Measurements from ENCODE around the gene P2RY12.

Gene P2RY12

DNA sequence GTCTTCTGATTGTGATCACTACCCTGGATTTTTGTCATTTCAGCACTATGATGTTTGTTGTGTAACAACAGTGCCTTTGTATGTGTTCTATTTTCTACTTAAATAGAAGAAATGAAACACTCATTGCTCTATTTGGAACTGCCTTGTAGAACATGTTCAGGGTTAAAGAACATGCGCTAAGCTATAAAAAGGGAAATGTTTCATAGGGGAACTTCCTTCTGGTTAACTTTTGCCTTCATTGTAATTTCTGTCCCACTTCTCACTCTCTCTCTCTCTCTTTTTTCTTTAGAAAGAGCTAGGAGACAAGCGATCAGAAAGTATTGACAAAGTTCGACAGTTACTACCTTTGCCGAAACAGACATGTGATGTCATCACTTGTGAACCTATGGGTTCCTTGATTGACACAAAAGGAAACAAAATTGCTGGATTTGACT is at the start of gene P2RY12:
Gene P2RY12 (minus strand): TSS at position 13 of the 434 bp plus-strand sequence. CDS start 45,908 bp downstream, outside the sequence.
- no peak for DNase-seq (ENCODE audit: low read depth in 2 of 2)

DNA sequence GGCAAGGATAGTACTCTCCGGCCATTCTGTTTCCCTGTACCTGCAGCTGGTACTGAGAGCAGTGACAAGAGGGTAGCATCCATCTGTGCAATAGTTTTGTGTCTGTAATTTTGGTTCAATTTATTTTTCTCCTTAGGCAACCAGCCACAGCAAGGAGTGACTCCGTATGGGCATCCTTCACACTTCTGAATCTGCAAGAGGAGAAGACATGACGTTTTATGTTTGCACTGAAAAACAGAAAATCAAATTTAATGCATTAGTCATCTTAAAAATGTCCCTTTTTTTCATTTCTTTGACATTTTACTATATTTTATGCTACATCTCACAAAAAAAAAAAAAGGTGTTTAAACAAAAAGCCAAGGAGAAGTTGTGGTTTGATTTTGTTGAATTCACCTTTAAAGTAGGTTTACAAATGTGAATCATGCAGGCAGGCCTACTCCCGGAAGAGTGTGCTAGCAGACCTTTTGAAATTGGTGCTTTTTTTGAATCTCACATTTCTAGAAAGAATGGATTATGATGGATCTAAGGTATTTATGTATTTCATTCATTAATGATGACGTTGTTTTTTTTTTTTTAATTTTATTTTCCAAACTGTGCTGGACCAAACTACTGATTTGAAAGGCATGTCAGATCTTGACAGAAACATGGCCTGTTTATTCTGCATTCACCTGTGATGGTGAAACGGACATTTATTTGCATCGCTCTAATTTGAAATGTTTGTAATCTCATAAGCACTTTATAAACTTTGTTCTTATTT is 48.2 kb upstream of the P2RY12 start:
- no peak for DNase-seq (ENCODE audit: low read depth in 2 of 2)

DNA sequence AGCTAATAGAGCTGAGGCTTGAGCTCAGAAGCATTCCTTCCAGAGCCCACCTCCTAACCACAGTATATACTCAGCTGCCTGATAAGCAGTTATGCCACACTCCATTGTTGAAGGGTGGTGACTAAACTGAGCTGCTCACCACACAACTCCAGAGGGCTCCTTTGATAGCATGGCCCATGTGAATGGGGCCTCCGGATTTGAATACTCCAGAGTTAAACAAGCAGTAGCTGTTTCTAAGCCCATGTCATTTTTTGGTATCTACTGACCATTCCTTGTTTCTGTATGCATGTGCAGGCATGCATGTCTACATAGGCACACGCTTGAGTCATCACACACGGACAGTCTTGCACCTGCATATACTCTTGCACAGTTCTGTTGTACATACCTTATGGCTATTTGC is 47.4 kb upstream of the P2RY12 start:
- DNase-seq (ENCODE audit: low read depth in 2 of 2) = no peak

DNA sequence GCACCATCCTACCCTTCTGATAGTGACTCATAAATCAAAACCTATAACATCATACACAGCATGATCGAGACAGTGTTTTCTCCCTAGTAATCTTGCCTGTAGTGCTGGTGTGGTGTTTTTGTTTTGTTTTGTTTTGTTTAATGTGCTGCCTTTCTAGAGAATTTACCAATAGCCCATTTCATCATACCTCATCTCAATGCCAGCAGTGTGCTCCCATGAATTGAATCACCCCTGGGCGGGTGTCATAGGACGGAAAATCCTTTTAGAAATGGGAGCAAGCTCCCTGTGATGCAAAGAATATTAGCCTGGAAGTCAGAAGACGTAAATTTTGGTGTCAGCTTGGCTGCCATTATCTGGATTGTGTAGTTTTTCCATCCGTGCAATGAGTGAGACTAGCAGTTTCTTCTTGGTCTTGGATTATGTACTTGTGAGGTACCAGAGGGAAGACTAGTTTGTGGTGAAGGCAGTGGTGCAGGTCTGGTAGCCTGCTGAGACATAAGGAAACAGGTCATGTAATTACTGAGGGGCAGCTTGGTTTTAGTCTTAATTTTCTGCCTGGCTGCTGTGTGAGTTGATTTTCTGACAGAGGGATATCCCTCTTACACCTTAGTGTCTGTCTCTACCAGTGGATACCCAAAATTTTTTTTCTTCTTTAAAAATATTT is 46.4 kb upstream of the P2RY12 start:
- DNase-seq (ENCODE audit: low read depth in 2 of 2) = no peak

DNA sequence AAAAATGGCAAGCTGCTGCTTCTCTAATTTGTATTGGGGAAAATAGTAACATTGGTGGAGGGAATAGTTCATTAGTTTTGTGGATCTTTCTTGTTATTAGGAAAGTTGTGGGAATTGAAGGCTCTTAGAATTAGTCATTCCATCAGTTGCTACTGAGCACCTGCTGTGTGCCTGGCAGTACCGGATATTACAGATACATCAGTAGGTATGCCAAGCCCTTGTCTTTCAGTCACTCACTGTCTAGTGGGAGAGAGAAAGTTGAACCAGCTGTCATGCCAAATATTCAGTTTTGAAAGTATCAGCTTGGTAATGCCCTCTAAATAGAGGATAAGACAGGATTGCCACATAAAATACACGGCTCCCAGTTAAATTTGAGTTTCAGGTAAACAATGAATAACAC is 43.8 kb upstream of the P2RY12 start:
- no peak for DNase-seq (ENCODE audit: low read depth in 2 of 2)

DNA sequence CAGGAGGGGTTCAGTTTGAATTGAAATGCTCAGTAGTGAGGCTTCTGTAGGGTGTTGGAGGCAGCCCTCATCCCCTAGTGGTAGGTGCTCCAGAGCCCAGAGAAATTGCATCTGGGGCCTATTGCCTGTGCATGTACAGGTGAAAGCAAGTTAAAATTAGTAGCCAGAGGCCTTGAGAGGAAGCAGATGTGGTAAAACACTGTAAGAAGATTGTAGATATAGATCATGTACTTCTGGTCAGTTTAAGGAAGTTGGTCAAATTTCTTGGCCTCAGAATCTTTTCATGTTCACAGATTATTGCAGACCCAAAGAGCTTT is 41.7 kb upstream of the P2RY12 start:
- DNase-seq (ENCODE audit: low read depth in 2 of 2) = no peak

DNA sequence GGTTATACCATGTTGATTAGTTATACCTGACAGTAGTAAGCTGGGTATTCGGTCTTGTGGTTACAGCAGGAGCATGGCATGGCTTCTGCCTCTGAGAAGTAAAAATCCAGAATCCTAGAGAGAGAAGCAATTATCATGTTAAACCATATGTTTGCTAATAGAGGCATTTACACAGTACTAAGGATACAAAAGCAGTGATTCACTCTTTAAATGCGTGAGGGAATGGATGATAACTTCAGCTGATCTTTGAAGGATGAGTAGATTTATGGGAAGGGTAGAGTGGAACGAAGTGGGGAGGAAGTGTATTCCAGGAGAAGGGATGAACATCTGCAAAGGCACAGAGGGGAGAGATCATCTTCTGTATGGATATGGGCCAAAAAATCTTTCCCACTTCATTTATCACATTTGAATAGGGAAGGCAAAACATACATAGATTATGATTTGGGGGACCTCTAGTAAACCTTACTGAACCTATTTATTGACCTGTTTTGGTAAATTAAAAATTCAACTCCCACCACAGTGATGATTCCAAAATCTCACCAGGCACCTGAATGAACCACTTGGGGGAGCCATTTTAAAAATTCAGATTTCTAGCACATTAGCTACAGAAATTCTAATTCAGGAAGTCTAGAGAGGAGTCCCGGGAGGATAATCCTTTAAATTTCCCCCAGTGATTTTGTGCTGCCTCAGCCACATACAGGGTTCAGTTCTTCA is 41.2 kb upstream of the P2RY12 start:
- peak; percentile 59 to 62 for DNase-seq (ENCODE audit: low read depth in 2 of 2)

DNA sequence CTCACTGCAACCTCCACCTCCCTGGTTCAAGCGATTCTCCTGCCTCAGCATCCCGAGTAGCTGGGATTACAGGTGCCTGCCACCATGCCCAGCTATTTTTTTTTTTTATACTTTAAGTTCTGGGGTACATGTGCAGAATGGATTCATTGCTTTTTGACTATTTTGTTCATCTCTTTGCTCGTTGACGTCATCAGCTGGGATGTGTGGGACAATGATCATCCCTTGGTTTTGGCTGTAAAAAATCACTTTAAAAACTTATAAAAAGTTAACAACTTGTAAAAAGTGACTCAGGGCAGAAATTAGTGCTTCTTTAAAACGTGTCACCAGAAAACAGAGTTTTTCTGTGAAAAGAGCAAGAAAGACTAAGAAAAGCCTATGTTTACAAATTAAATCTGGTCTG is 38.5 kb upstream of the P2RY12 start:
- no peak for DNase-seq (ENCODE audit: low read depth in 2 of 2)

DNA sequence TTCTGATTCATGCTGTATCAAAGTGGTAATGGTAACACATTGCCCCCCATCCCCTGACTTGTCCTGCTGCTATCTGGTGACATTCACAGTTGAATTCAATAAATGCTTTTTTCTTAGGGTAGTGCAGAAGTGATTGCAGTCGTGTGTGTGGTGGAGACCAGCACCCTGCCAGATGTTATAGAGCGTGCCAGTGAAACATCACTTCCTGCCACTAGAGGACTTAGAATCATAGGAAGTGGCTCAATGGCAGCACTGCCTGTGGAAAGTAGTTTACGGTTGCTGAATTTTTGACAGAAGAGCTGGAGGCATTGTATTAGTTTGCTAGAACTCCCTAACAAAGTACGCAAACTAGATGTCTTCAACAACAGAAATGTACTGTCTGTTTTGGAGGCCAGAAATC is 37.4 kb upstream of the P2RY12 start:
- DNase-seq (ENCODE audit: low read depth in 2 of 2) = no peak

DNA sequence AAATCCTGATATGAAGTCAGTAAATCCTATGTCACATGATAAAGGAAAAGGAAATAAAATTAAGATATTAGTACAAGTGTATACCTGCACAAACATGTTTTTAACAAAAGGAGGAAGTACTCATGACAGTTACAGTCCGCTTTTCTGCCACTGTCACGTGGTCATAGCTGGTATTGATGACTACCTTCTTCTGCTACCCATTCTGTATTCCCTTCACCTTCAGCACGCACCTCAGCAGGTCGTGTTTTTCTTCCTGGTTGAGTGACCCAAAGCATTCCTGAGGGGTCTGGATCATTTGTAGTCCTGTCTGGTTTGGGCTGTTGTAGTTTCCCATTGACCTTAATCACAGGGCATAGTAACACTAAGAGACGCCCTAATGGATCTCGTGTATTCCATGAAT is 35.3 kb upstream of the P2RY12 start:
- DNase-seq (ENCODE audit: low read depth in 2 of 2) = no peak

DNA sequence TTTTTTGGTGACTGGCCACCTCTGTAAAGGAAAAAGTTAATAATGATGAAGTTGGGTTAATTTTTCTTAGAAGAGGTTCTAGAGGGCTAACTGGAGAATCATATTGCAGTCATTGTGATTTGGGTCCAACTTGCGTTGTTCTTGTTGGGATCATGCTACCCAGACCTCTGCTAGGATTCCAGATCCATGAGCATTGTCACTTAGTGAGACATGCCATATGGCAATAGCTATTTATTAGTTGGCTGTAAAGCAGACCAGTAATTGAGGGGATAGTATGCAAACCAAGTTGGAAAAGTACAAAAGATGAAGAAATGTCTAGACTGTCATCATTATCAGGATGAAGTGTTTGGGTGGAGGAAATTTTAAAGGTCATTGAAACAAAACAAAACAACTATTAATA is 30.7 kb upstream of the P2RY12 start:
- no peak for DNase-seq (ENCODE audit: low read depth in 2 of 2)

DNA sequence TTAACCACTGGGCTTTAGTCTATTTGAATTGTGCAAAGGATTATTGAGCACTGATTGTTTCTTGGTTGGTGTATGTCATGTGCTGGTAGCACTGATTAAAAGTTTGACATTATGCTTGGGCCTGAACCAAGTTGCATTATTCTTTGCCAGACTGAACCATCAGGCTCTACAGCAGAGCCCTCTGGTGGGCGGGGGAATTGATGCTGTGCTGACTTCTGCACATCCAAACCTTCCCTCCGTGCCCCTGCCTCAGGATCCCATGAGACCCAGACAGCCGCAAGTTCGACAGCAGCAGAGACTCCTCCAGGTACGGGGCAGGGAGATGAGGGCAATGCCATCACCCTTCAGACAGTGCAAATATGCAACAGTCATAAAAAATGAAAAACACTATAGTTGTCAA is 28.4 kb upstream of the P2RY12 start:
- DNase-seq (ENCODE audit: low read depth in 2 of 2) = no peak

DNA sequence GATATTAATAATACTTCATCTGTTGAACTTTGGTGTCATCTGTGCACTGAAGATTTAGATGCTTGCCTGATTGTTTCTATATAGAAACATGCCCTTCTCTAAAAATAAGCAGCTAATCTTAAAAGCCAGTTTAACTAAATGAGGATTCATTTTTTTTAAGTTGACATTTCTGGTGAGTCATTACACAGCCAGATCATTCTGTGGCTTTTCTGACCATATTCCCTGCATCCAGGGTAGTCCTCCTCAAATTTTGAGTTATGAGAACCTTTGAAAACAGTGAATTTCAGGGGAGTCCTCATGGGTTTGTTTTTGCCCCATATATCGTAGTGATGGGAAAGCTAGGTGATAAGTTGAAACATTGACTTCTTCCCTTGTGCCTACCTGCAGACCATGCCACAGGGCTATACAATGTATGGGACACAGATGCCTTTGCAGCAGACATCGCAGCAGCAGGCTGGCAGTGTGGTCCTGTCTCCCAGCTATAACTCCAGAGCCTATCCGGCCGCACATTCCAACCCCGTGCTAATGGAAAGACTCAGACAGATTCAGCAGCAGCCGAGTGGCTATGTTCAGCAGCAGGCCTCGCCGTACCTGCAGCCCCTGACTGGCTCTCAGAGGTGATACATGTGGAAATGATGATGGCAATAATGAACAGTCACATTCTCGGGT is 26.5 kb upstream of the P2RY12 start:
- peak in 1 of 2 experiments; percentile 25 for DNase-seq (ENCODE audit: low read depth in 2 of 2)

DNA sequence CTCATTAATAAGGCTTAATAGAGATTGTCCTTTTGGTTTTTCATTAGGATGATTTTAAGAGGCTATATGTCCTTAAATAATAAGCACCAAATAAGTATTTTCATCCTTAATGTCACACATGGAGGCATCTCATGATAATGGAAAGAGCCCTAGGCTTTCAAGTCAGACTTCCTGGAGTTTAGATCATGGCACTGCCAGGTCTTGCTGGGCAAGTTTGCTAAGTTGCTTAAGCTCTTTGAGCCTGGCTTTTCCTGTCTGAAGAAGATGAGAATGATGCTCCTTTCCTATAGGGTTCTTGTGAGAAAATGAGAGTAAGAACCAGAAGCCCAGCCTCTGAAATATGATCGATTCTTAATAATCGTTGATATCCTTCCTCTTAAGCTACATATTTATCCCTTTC is 23.4 kb upstream of the P2RY12 start:
- DNase-seq (ENCODE audit: low read depth in 2 of 2) = no peak

DNA sequence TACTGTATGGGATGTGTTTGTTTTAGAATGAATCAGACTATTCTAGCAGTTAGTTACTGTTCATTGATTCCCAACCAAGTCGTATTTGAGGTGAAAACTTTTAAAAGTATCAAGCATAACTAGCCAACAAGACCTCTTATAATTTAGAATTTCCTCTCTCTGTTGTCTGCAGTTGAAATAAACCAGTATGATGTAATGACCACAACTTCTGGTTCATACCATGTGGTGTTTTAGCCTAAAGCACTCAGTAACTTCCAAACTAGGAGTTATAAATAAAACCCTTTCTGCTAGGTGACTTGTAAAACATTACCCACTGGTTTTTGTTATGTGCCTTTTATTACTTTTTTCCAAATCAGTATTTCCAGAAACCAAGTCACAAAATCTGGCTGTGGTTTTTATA is 19.8 kb upstream of the P2RY12 start:
- peak; percentile 56 to 60 for DNase-seq (ENCODE audit: low read depth in 2 of 2)

DNA sequence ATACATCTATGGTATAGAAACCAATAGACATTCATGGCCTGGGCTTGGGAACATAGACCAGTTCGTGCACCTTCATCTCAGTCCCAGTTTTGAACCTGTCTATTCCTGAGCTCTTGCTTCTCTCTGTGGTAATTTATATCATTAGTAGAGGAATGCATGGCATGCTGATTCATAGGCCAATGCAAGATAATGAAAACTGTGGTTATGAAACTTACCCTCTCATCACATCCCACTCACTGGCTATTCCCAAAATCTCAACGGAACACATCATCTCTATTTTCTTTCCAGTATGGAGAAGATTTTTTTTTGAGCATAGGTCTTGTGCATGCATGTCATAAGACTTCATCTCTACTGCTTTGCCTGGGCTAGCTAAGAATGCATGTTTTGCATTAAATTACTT is 18.7 kb upstream of the P2RY12 start:
- peak; percentile 66 to 72 for DNase-seq (ENCODE audit: low read depth in 2 of 2)

DNA sequence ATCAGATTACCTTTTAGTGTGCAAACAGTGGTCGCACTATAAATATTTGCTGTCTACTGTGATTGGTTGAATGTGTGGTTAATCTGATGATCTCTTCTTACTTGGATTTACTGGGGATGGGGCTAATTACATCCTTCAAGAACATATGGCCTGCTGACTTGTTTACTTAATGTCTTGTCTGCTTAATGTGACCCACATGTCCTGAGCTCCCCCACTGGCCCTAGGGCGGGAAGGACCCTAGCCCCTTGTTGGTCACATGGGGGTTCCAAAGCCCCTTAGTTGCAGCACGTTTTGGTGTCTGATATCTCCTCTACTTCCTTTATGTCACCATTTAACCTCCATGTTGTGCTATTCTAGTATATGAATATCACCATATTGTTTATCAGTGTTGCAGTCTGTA is 17.8 kb upstream of the P2RY12 start:
- DNase-seq (ENCODE audit: low read depth in 2 of 2) = no peak

DNA sequence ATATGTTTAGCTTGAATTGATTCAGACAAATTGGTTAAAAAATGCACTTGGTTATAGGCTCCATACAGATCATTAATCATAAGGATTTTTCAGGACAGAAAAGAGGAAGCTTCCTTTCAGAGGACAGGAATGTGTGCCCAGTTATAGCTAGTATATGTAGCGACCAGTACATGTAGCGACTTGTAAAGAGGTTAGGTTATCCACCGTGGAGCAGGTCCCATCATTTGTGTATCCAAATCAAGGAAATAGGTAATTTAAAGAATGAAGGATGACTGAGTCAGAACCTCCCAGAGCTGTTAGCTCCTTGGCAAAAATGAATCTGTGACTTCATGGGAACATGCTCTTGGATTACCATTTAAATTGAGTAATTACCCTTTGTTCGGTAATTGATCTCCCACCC is 15.8 kb upstream of the P2RY12 start:
- no peak for DNase-seq (ENCODE audit: low read depth in 2 of 2)

DNA sequence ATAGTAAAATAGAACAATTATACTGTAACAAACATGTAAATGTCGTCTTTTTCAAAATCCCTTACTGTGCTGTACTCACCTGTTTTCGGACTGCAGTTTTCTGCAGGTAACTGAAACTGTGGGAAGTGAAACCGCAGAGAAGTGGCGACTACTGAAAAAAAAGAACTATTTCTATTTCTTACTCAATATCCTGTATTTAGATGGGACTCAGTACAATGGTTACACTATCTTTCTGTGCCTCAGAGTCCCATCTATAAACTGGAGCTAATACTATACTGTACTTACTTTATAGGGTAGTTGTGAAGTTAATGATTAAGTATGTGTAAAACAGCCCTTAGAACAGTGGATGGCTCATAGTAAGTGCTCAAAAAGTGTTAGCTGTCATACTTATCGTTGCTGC is 14.3 kb upstream of the P2RY12 start:
- no peak for DNase-seq (ENCODE audit: low read depth in 2 of 2)

DNA sequence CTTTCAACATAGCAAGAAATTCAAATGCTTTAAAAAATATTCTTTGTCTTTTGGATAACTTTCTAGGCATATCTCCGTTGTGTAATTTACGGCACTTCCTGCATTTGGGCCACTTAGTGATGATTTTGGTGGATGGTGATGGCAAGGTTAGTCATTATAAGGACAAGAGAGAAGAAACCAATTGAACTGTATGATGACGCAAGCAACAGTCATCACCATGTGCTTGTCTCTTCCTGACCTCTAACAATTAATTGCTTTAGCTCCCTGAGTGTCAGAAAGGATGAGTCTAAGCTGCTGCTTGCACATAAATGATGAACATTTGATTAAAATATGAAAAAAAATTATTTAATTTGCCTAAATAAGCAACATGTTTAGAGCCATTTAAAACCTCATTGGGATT is 11.3 kb upstream of the P2RY12 start:
- DNase-seq (ENCODE audit: low read depth in 2 of 2) = no peak

DNA sequence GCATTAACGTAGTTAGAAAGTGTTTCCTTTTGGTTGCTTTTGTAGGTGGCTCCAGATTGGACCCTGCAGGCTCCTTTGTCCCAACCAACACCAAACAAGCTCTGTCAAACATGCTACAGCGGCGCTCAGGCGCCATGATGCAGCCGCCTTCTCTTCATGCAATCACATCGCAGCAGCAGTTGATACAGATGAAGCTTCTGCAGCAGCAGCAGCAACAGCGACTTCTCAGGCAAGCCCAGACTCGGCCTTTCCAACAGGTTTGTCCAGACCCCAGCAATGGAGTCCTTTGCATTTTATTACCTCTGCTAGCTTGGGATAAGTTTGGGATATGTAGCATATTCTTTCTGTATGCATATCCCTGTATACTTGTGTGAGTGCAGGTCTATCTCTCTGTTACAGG is 10.1 kb upstream of the P2RY12 start:
- no peak for DNase-seq (ENCODE audit: low read depth in 2 of 2)

DNA sequence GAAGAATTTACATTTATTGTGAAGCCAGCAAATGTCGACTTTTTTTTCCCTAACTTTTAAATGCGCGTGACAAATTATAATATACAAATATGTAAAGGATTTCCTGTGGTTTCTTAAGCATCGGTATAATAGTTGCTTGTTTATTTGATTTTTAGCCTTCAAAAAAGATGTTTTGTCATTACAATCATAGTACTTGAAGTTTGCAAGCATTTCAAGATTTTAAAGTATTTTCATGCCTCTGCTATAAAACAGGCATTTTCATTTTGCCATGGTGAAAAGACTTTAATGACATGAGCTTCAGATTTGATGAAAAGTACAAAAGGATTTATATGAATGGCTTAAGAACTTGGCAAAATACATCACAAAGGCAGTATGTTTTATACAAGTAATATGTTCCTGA is 9.4 kb upstream of the P2RY12 start:
- DNase-seq (ENCODE audit: low read depth in 2 of 2) = peak; percentile 63 to 64

Data from fibroblast of skin of left quadriceps (primary cell).